Large intestine (tissue), 3 donors: ENCODE measurements around the gene SELENOF. TPM values are rescaled to one million over a fixed set of nuclear protein-coding genes. Genes with fewer than 3 reads are reported as not detected.

Experiments
- DNase-seq, 2 donors: peaks; one replicate each; pipeline versions ENCODE4 v3.0.0 to v3.0.0-alpha.2; 2013
- H3K27ac ChIP-seq: one replicate; pipeline ENCODE4 v1.5.1; 2013; ENCODE audit warnings: low read length
- H3K27me3 ChIP-seq: 2 replicates; pipeline ENCODE4 v1.6.1; 2013; ENCODE audit warnings: low read length; ENCODE audit not compliant: control insufficient read depth, insufficient read depth
- H3K36me3 ChIP-seq: 2 replicates; pipeline ENCODE4 v1.6.1; 2013; ENCODE audit warnings: low read length; ENCODE audit not compliant: control insufficient read depth, insufficient read depth
- H3K4me1 ChIP-seq: one replicate; pipeline ENCODE4 v1.6.1; 2013; ENCODE audit warnings: low read length; ENCODE audit not compliant: control insufficient read depth, insufficient read depth
- H3K4me3 ChIP-seq: one replicate; pipeline ENCODE4 v1.5.1; 2013; ENCODE audit warnings: low read length
- H3K9me3 ChIP-seq: one replicate; pipeline ENCODE4 v1.6.1; 2013; ENCODE audit warnings: mild to moderate bottlenecking, low read depth, low read length, moderate library complexity; ENCODE audit not compliant: control insufficient read depth
- WGBS: methylation state at CpG from one replicate; pipeline ENCODE4 v1.1.5; 2013; ENCODE audit warnings: low lambda C conversion rate; ENCODE audit not compliant: insufficient coverage; 5-methylcytosine and 5-hydroxymethylcytosine counted together
- polyA plus RNA-seq: library from polyadenylated mRNA; unstranded; fragments of 120-200 nt; gene quantifications from one replicate; pipeline ENCODE4 v1.2.1, GENCODE V29; 2013

SELENOF gene
- polyA plus RNA-seq, 1 donor, result 214 TPM

GRCh38 chr1:86861424-86861823, 52.5 kb downstream of the SELENOF start:
- 100% methylated on average over 1 of the region's 1 CpG for WGBS
- H3K9me3 ChIP-seq, result no peaks in the 10 kb centered on the region
- H3K4me3 ChIP-seq, result no peak overlapping the region
- peaks cover 4% of the 10 kb centered on the region for H3K4me1 ChIP-seq
- no peak overlapping the region for H3K27ac ChIP-seq
- peaks cover 2% of the 10 kb centered on the region for H3K36me3 ChIP-seq
- DNase-seq, result no peak
- no peaks in the 10 kb centered on the region for H3K27me3 ChIP-seq

- no peaks in the 10 kb centered on the region for H3K36me3 ChIP-seq
- no peak overlapping the region for H3K27ac ChIP-seq
- no CpG with 5 or more reads among the region's 1 CpG for WGBS
- H3K4me1 ChIP-seq, result peaks cover 4% of the 10 kb centered on the region
- H3K9me3 ChIP-seq, result no peaks in the 10 kb centered on the region
- no peaks in the 10 kb centered on the region for H3K27me3 ChIP-seq
- peak in 1 of 2 donors; percentile 45 for DNase-seq
- H3K4me3 ChIP-seq, result no peak overlapping the region
Observed at GRCh38 chr1:86860424-86860823, 53.5 kb downstream of the SELENOF start.

GRCh38 chr1:86860020-86860419, 53.9 kb downstream of the SELENOF start:
- Histone ChIP-seq H3K27ac (no peak overlapping the region), H3K4me3 (no peak overlapping the region), H3K9me3 (no peaks in the 10 kb centered on the region), H3K27me3 (no peaks in the 10 kb centered on the region), H3K36me3 (no peaks in the 10 kb centered on the region), H3K4me1 (peaks cover 4% of the 10 kb centered on the region)
- WGBS, result 93% methylated on average over 2 of the region's 2 CpGs
- no peak for DNase-seq

GRCh38 chr1:86858524-86859261, 55.2 kb downstream of the SELENOF start:
- 100% methylated on average over 2 of the region's 3 CpGs for WGBS
- H3K9me3 ChIP-seq, result no peaks in the 10 kb centered on the region

GRCh38 chr1:86856196-86856595, 57.7 kb downstream of the SELENOF start:
- no peak for DNase-seq
- WGBS, result 92% methylated on average over 5 of the region's 6 CpGs
- no peaks in the 10 kb centered on the region for H3K9me3 ChIP-seq
- H3K4me1 ChIP-seq, result peaks cover 7% of the 10 kb centered on the region
- H3K27me3 ChIP-seq, result no peaks in the 10 kb centered on the region
- H3K4me3 ChIP-seq, result no peak overlapping the region
- H3K36me3 ChIP-seq, result no peaks in the 10 kb centered on the region
- H3K27ac ChIP-seq, result no peak overlapping the region

More at GRCh38 chr1:86858524-86859261, 55.2 kb downstream of the SELENOF start:
- Histone ChIP-seq H3K4me3 (no peak overlapping the region), H3K4me1 (peaks cover 4% of the 10 kb centered on the region), H3K27ac (no peak overlapping the region), H3K27me3 (no peaks in the 10 kb centered on the region), H3K36me3 (no peaks in the 10 kb centered on the region)
- no peak for DNase-seq

GRCh38 chr1:86854352-86854751, 59.6 kb downstream of the SELENOF start:
- Histone ChIP-seq H3K36me3 (no peaks in the 10 kb centered on the region), H3K4me1 (peaks cover 4% of the 10 kb centered on the region), H3K9me3 (no peaks in the 10 kb centered on the region), H3K27me3 (no peaks in the 10 kb centered on the region), H3K27ac (no peak overlapping the region), H3K4me3 (no peak overlapping the region)
- no CpG with 5 or more reads among the region's 3 CpGs for WGBS
- DNase-seq, result no peak

- H3K9me3 ChIP-seq, result no peaks in the 10 kb centered on the region
- H3K27me3 ChIP-seq, result no peaks in the 10 kb centered on the region
- 17% methylated on average over 2 of the region's 7 CpGs for WGBS
- no peaks in the 10 kb centered on the region for H3K36me3 ChIP-seq
- H3K27ac ChIP-seq, result peak overlapping the region; percentile 75
- peaks cover 4% of the 10 kb centered on the region for H3K4me1 ChIP-seq
- peak; percentile 55 to 75 for DNase-seq
- no peak overlapping the region for H3K4me3 ChIP-seq
Observed at GRCh38 chr1:86852782-86853408, 61.0 kb downstream of the SELENOF start.

- no peak overlapping the region for H3K4me3 ChIP-seq
- no peaks in the 10 kb centered on the region for H3K9me3 ChIP-seq
- no CpG with 5 or more reads among the region's 9 CpGs for WGBS
- H3K27ac ChIP-seq, result peak overlapping the region; percentile 5
- DNase-seq, result no peak
- peaks cover 4% of the 10 kb centered on the region for H3K4me1 ChIP-seq
- no peaks in the 10 kb centered on the region for H3K36me3 ChIP-seq
- H3K27me3 ChIP-seq, result no peaks in the 10 kb centered on the region
Observed at GRCh38 chr1:86852289-86852688, 61.6 kb downstream of the SELENOF start.

- H3K9me3 ChIP-seq, result no peaks in the 10 kb centered on the region
- no peaks in the 10 kb centered on the region for H3K36me3 ChIP-seq
- H3K27ac ChIP-seq, result no peak overlapping the region
- DNase-seq, result no peak
- H3K4me1 ChIP-seq, result peaks cover 4% of the 10 kb centered on the region
- no peak overlapping the region for H3K4me3 ChIP-seq
- H3K27me3 ChIP-seq, result no peaks in the 10 kb centered on the region
- no CpG with 5 or more reads among the region's 3 CpGs for WGBS
Observed at GRCh38 chr1:86849756-86850155, 64.2 kb downstream of the SELENOF start.

GRCh38 chr1:86848654-86849053, 65.3 kb downstream of the SELENOF start:
- Histone ChIP-seq H3K4me1 (peaks cover 4% of the 10 kb centered on the region), H3K36me3 (no peaks in the 10 kb centered on the region), H3K4me3 (no peak overlapping the region), H3K9me3 (no peaks in the 10 kb centered on the region), H3K27me3 (no peaks in the 10 kb centered on the region), H3K27ac (no peak overlapping the region)
- DNase-seq, result no peak
- WGBS, result 100% methylated on average over 2 of the region's 2 CpGs
